ENCODE results near the gene SMR3A. TPM values are rescaled to one million over a fixed set of nuclear protein-coding genes. Genes with fewer than 3 reads are reported as not detected.

SMR3A gene
- total and polyA plus RNA-seq, 2 of the 4 experiments (the other 2 are of a cell fraction), result not detected

DNA sequence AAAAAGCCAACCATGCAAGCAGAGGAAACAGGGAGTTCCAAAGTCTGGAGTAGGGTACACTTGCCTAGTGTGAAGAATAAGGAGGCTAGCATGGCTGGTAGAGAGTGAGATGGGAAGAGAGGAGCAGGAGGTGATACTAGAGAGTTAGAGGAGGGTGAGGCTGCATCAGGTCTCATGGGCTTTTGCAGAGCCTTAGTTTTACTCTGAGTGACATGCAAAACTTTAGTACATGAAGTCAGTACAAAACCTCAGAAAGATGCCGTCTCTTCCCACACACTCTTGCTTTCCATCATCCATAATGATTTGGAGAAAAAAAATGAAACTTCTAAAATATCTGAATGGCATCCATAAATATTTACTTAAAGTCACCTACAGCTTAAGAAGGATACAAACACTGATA, 42.2 kb downstream of the SMR3A start:
- no TSS peak for BruUV-seq (replicated peaks)
- POLR2A ChIA-PET (ENCODE audit: unreplicated experiment), result no interaction called here
- H3K9ac ChIP-seq (ENCODE audit: low read depth, low read length), result no peak overlapping the region
- no peak overlapping the region for H2BK5ac ChIP-seq (ENCODE audit: low read depth, low read length, poor library complexity, severe bottlenecking)
- no peaks in the 10 kb centered on the region for H3K4me1 ChIP-seq (ENCODE audit: control insufficient read depth, insufficient read depth, low read length)
- WGBS, 2 experiments (ENCODE audit: extremely low coverage in 2 of 2, insufficient read length in 1 of 2), result no CpG with 5 or more reads among the region's 1 CpG
- no peaks in the 10 kb centered on the region for H3K79me1 ChIP-seq (ENCODE audit: low read depth in 1 of 2, low read length in 2 of 2)
- H3K36me3 ChIP-seq (ENCODE audit: control insufficient read depth, insufficient read depth, low read length), result no peaks in the 10 kb centered on the region
- no peak overlapping the region for H3K4me3 ChIP-seq (ENCODE audit: insufficient read depth, low read depth, low read length)
- dilution Hi-C loops (cut with HindIII; ENCODE audit: low sequenced_read_pairs, unreplicated experiment) (no loop called here), in situ Hi-C loops (cut with MboI; ENCODE audit: low sequenced_read_pairs) (no loop called here), intact Hi-C loops (cut with micrococcal nuclease) (no loop called here)
- ATAC-seq (ENCODE audit: low read depth) (no peak), DNase-seq (no peak)
- H4K5ac ChIP-seq (ENCODE audit: low read depth, low read length), result no peak overlapping the region
- H3K4ac ChIP-seq (ENCODE audit: low read depth, low read length), result no peak overlapping the region
- H2BK120ac ChIP-seq (ENCODE audit: low read depth, low read length), result no peak overlapping the region
- H3K27ac ChIP-seq (ENCODE audit: insufficient read depth, low read length), result no peak overlapping the region
- no peak overlapping the region for H4K91ac ChIP-seq (ENCODE audit: insufficient read depth, low read depth, low read length)
- no peak overlapping the region for H3K14ac ChIP-seq (replicated peaks; ENCODE audit: low read depth, low read length)
- no peak overlapping the region for H3K56ac ChIP-seq (ENCODE audit: extremely low read depth, insufficient read depth, low read length)
- no peaks in the 10 kb centered on the region for H3K27me3 ChIP-seq (ENCODE audit: control insufficient read depth, insufficient read depth, low read length)
- CTCF ChIA-PET, result no interaction called here
- no peak overlapping the region for H3K23ac ChIP-seq (ENCODE audit: low read depth, low read length)
- TF ChIP-seq CEBPB (IDR thresholded peaks at IDR 0.05; ENCODE audit: low read depth, low read length) (no peak), RAD21 (IDR thresholded peaks at IDR 0.05; ENCODE audit: low read length) (no peak), CHD1 (IDR thresholded peaks at IDR 0.05; ENCODE audit: low read depth, low read length) (no peak), FOS (IDR thresholded peaks at IDR 0.05; ENCODE audit: low read depth, low read length) (no peak), CTCF (conservative IDR thresholded peaks at IDR 0.05; ENCODE audit: low read depth, low read length) (no peak), RFX5 (IDR thresholded peaks at IDR 0.05; ENCODE audit: low read depth, low read length) (no peak), MAZ (IDR thresholded peaks at IDR 0.05; ENCODE audit: borderline replicate concordance, low read depth, low read length) (no peak), POLR2A (IDR thresholded peaks at IDR 0.05; ENCODE audit: low read depth, low read length) (no peak), BHLHE40 (IDR thresholded peaks at IDR 0.05; ENCODE audit: low read depth, low read length) (no peak), SMC3 (IDR thresholded peaks at IDR 0.05; ENCODE audit: low read depth, low read length) (no peak), MXI1 (IDR thresholded peaks at IDR 0.05; ENCODE audit: borderline replicate concordance, low read depth, low read length) (no peak)
- TF ChIP-seq, protein P1, sequence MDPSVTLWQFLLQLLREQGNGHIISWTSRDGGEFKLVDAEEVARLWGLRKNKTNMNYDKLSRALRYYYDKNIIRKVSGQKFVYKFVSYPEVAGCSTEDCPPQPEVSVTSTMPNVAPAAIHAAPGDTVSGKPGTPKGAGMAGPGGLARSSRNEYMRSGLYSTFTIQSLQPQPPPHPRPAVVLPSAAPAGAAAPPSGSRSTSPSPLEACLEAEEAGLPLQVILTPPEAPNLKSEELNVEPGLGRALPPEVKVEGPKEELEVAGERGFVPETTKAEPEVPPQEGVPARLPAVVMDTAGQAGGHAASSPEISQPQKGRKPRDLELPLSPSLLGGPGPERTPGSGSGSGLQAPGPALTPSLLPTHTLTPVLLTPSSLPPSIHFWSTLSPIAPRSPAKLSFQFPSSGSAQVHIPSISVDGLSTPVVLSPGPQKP (IDR thresholded peaks at IDR 0.05; ENCODE audit: borderline replicate concordance, low read depth, low read length), result no peak
- TF ChIP-seq, protein P2, sequence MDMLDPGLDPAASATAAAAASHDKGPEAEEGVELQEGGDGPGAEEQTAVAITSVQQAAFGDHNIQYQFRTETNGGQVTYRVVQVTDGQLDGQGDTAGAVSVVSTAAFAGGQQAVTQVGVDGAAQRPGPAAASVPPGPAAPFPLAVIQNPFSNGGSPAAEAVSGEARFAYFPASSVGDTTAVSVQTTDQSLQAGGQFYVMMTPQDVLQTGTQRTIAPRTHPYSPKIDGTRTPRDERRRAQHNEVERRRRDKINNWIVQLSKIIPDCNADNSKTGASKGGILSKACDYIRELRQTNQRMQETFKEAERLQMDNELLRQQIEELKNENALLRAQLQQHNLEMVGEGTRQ (IDR thresholded peaks at IDR 0.05; ENCODE audit: low read depth, low read length), result no peak
- H2BK20ac ChIP-seq (ENCODE audit: low read depth, low read length), result no peak overlapping the region
- no peaks in the 10 kb centered on the region for H3K9me3 ChIP-seq (ENCODE audit: control insufficient read depth, insufficient read depth, low read length)
- no peak overlapping the region for H2AK5ac ChIP-seq (ENCODE audit: low read depth, low read length)
- H3K4me2 ChIP-seq (ENCODE audit: low read depth, low read length), result no peak overlapping the region
- H2AFZ ChIP-seq (replicated peaks; ENCODE audit: low read length, poor library complexity), result no peak overlapping the region
- no peak overlapping the region for H4K8ac ChIP-seq (ENCODE audit: low read depth in 2 of 2, low read length in 2 of 2)
- no peak overlapping the region for H2BK15ac ChIP-seq (ENCODE audit: low read depth, low read length)
- no peak overlapping the region for H3K18ac ChIP-seq (ENCODE audit: low read depth, low read length)
- no peaks in the 10 kb centered on the region for H3K9me1 ChIP-seq (ENCODE audit: insufficient read depth, low read length)
- no peak overlapping the region for H2AK9ac ChIP-seq (replicated peaks; ENCODE audit: low read depth, low read length, poor library complexity)
- no peaks in the 10 kb centered on the region for H4K20me1 ChIP-seq (ENCODE audit: insufficient read depth, low read length)

Data from IMR-90 (cell line).